HG02885 (cell line): ENCODE measurements around the gene RIPK4.
"Not testable (repeated sequence)": the region's sequence is repeated elsewhere in the genome, so short reads cannot be mapped to it uniquely, and the experiment has no call there.

Experiments
- ATAC-seq: cut with Tn5 transposase; IDR thresholded peaks from one replicate; pipeline ENCODE4 v1.9.1; 2021; ENCODE audit warnings: mild to moderate bottlenecking; ENCODE audit not compliant: unreplicated experiment, poor library complexity

The RIPK4 gene

DNA sequence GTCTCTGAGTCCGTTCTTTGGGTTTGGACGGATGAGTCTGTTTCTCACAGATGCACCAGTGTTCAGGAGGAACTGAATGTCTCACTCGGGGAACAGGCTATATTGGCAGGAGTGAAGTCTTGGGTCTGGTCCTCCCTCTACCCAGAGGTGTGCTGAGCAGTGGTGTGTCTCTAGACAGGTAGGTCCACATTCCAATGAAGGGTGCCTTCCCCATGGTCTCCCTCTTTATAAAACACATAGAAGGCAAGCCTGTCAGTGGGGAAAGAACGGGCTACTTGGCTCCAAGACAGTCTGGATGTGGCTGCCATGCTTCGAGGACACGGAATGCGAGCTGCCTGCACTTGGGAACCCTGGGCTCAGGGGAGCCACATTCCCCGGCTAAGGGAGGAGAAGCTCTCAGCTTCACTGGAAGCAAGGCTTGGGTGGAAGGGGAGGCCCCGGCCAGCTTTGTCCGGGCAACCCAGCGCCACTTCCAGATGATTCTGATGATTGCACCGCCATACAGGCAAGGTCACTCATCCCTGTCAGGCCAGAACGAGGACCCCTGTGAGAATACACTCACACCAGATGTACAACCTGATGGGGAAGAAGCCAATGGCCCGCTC is 29.7 kb upstream of the RIPK4 start:
- ATAC-seq: no peak

DNA sequence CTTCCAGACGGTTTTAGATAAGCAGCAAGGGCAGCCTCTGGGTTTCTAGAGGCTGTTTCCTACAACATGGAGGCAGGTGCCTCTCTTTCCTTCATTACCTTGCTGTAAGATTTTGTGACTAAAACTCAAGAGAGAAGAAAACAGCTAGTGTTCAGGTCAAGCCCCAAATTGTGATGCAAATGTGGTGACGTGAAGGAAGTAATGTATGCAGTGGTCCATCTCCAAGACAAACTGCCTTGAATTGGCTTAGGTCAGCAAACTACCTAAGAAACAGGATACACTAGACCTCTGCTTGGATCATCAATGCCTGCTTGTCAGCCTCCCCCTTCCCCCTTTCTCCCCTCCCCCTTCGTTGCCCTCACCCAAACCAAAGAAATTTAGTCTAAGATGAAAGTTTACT is 28.9 kb upstream of the RIPK4 start:
- no peak for ATAC-seq

GRCh38 chr21:41794600-41794999 is 27.7 kb upstream of the RIPK4 start:
- ATAC-seq: no peak

DNA sequence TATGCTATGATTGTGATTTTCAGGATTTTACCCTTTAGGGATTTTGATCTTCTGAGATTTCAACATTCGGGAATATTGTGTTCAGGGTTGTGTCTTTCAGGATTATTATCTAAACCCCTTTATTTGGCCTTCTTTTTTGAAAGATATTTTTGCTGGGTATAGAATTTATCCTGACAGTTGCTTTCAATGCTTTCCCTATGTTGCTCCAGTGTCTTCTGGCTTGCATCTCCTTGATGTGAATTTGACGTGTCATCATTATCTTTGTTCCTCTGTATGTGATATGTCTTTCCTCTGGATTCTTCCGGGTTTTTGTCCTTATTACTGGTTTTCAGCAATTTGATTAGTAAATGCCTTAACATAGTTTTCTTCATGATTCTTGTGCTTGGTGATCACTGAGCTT is 25.9 kb upstream of the RIPK4 start:
- ATAC-seq: no peak

DNA sequence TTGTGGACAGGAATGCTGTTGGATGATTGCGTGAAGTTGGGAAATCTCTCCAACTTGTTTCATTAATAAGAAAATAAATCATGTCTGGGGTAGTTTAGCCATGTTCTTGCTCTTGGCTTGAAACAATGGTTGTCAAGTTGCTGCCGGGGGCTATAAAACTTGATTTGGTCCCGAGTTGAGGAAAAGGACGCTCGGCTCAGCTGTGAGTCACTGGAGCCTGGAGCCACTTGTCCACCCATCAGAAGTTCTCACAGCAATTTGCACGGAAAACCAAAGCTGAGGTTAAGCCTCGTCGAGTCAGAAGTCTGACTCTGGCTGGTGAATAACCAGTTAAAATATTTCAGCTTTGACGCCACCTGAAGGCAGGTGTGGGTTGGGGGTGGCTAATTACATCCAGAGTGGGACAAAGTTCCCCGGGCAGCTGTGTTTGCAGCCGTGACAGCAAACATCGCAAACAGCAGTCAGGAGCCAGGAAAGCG is 19.7 kb upstream of the RIPK4 start:
- no peak for ATAC-seq

DNA sequence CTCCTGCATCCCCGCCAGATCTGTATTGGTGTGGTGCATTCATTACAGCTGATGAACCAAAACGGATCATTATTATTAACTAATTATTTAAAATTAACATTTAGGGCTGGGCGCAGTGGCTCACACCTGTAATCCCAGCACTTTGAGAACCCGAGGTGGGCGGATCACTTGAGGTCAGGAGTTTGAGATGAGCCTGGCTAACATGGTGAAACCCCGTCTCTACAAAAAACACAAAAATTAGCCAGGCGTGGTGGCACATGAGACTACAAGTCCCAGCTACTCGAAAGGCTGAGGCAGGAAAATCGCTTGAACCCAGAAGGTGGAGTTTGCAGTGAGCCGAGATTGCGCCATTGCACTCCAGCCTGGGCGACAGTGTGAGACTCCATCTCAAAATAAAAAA is 18.4 kb upstream of the RIPK4 start:
- not testable (repeated sequence) for ATAC-seq

DNA sequence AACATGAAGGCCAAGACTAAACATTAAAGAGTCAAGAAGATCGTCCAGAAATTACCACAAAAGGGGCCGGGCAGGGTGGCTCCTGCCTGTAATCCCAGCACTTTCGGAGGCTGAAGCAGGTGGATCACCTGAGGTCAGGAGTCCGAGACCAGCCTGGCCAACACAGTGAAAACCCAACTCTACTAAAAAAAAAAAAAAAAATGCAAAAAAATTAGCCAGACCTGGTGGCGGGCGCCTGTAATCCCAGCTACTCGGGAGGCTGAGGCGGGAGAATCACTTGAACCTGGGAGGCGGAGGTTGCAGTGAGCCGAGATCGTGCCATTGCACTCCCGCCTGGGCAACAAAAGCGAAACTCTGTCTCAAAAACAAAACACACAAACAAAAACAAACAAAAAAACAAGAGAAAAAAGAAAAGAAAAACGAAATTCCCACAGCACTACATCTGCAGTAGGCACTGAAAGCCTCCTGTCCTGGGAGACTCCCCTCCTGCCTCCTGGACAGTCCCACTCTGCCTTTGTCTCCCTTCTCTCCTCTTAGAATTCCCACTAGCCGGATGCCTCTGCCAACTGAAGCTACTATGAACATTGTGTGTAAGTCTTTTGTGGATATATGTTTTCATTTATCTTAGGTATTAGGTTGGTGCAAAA is 17.7 kb upstream of the RIPK4 start:
- no peak for ATAC-seq

DNA sequence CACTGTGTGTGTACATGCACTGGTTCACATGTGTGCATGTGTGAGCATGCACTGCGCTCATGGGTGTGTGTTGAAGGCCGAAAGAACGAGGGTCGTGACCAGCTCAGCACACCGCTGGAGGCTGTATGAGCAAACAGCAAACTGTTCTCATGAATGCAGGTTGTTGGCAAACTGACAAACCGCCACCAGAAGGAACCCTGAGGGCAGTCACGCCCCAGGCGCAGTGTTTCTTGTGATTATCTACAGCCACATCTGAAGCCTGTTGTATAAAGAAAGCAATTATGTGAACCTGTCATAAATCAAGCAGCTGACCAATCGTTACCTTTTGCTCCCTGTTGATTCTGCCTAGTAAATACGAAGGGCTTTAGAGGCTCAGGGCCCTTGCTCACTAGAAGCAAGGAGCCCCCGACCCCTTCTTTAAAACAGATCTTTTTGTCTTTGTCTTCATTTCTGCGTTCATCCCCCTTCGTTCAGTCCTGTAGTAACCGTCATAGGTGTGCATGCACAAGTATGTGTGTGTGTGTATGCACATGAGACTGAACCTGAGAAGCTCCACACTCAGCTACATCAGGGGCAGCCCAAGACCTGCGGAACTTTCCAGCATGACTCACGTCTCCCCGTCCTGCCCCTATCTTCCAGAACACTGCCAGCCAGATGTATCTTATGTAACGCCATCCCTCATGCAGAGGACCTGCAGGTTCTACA is 16.8 kb upstream of the RIPK4 start:
- ATAC-seq: no peak

DNA sequence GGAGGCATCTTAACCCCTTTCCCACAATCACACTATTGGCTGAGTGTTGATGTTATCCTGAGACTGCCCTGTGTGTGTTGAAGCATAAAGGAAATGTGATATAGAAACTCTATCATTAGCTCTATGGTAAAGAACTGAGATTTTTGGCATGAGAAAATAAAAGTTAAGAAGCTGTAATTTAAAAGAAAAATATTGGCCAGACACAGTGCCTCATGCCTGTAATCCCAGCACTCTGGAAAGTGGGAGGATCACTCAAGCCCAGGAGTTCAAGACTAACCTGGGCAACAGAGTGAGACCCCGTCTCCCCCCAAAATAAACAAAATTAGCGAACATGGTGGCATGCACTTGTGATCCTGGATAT is 14.2 kb upstream of the RIPK4 start:
- ATAC-seq: no peak

DNA sequence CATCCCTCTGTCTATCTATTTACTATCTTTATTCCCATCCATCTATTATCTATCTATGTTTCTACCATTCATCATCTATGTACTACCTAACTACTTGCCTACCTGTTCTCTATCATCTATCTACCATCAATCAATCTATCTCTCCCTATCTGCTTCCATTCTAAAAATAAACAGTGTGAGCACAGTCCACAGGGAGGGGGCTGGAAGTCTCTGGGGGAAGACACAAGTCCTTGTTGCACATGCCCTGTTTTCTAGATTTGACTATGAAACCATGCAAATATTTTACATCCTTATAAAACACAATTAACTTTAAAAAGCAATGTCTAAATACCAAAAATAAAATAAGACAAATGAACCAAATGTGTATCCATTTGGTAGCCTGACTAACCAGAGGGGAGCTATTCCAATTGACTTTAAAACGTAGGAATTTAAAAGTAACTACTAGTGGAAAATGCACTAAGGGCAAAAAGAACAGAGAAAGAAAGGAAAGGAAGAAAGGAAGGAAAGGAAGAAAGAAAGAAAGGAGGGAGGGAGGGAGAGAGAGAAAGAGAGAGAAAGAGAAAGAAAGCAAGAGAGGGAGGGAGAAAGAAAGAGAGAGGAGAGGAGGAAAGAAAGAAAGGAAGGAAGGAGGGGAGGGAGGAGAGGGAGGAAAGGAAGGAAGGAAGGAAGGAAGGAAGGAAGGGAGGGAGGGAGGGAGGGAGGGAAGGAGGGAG is 13.6 kb upstream of the RIPK4 start:
- no peak for ATAC-seq

DNA sequence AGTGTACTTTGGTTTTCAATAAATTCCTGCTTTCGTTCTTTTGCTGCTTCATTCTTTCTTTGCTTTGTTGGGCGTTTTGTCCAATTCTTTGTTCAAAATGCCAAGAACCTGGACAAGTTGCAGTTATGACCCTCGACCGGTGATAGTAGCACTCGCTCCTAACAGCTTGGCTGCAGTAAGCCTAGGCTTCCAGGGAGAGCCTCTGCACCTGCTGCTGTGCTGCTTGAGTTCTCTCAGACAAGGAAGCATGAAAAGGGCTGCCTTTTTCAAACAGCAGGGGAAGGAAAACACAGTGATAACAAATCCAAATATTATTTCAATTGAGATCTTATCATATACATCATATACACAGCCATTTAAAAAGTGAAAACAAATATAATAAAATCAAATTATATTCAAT is 12.8 kb upstream of the RIPK4 start:
- no peak for ATAC-seq

GRCh38 chr21:41778930-41779600 is 12.2 kb upstream of the RIPK4 start:
- ATAC-seq: no peak

DNA sequence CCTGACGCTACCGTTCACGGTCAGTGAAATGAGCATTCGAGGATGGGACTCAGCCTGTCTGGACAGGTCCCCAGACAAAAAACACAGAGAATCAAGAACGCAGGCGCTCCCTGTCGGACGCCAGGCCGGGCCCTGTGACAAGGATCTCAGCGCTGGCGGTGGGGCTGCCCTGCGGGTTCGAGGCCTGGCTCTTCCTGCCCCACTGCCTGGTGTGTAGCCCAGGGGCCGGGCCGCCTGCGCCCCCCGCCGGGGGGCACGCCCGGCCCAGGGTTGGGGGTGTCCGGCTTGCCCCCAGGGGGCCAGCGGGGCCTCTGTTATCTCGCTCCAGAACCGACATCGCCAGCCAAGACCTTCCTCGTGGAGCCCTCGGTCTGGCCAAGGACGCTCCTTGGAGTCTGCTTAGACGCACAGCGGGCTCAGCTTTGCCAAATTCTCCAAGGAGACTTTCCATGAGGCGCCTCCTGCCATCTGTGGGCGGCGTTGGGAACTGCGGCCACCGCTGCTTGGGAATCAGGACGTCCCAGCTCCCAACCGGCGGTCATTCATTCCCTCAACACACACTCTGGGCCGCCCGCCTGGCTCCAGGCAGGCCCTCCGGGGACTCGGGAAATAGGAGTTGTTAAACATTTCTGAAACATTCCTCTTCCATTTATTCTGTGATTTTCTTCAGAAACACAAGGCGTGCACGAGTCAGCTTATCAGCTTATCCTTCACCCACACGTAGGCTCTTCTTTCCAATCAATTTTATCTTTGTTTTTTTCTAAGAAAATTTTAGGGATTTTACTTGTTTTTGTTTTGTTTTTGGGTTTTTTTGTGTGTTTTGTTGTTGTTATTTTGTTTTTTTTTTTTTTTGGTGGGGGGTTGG is 11.3 kb upstream of the RIPK4 start:
- ATAC-seq: no peak

DNA sequence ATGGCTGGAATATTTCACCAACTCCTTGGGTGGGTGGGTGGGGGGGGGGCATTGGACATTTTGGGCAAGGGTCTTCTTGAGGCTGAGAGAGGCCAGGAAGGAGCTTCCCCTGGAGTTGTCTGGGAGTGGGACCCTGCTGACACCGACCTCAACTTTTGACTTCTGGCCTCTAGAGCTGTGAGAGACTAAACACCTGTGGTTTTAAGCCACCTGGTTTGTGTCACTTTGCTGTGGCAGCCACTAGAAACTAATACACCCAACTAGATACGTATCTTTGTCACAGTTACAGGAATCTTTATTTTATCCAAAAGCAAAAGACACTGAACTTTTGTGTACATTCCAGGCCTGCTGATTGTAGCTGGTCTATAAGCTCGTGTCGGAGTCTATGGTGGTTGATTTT is 9.9 kb upstream of the RIPK4 start:
- ATAC-seq: no peak

- ATAC-seq: no peak
Observed at GRCh38 chr21:41775149-41775472, 8.3 kb upstream of the RIPK4 start.

- ATAC-seq: no peak
Observed at GRCh38 chr21:41774467-41775148, 7.8 kb upstream of the RIPK4 start.

DNA sequence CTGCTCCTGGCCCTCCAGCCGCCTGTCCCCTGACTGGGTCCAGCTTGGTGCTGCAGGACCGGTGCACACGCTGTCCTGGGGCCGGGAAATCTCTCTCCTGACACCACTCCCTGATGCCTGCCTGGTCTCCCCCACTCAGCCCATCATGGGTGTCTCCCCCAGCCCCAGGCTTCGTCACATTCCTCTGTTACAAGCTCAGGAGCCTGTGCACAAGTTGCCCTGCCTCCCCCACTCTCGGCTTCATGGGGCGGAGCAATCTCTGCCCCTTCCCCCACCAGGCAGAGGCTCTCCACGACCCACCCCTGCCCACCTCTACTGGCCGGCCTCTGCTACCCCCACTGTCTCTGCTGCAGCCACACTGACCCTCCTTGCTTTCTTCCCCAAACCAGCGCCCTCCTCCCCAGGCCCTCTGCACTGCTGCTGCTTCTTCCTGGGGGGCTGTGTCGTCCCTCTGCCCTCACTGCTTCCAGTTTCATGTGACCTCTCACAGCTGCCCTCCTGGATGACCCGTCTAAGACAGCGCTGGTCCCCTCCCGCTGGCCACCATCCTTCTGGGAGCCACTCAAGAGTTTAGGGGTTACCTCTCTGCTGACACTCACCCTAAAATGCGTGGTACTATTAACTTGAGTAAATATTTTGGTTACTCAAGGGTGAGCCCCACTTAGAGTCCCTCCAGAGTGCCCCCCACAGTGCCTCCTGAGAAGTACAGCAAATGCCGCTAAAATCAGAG is 5.7 kb upstream of the RIPK4 start:
- ATAC-seq: no peak

GRCh38 chr21:41771625-41771945 is 4.7 kb upstream of the RIPK4 start:
- no peak for ATAC-seq
